ENCODE results near the gene PPP1R18. TPM values are rescaled to one million over a fixed set of nuclear protein-coding genes. Genes with fewer than 3 reads are reported as not detected.
"Not testable (repeated sequence)": the region's sequence is repeated elsewhere in the genome, so short reads cannot be mapped to it uniquely, and the experiment has no call there.

The PPP1R18 gene
- total and polyA plus RNA-seq, 2 of the 4 experiments (the other 2 are of a cell fraction) = 31.9 to 134 TPM

DNA sequence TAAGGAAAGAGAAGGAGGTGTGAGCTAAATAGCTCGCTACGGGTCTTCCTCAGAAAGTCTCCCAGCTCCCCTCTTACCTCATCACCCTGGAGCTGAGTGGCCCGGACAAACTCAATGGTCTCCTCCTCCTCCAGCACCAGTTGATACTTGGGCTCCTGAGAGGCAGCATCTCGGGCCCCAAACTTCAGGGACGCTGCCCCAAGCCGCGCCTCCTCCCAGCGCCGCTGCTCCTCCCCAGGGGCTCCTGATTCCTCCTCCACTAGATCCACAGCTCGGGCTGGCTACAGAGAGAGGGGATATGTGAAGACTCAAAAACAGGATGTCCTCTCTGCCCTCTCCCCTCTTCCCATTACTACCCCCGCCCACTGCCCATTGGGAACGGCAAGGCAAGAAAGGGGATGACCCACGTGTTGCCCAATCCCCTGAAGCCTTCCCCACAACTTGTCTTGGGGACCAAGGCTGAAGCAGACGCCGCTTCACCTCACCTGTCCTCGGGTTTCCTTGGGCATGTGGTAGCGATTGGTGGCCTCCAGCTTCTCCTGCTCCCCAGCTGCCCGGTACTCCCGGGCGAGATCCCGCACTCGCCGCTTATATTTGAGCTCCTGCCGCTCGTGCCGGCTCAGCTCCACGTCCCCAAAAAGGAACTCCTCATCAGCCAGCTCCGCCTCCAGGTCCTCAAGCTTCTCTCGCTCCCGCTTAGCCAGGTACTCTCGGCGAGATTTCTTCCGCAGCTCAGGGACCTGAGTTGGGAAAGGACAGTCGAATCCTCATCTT, 21.3 kb downstream of the PPP1R18 start (continued):
- no peak for TF ChIP-seq CEBPB (IDR thresholded peaks at IDR 0.05; ENCODE audit: low read depth, low read length)

DNA sequence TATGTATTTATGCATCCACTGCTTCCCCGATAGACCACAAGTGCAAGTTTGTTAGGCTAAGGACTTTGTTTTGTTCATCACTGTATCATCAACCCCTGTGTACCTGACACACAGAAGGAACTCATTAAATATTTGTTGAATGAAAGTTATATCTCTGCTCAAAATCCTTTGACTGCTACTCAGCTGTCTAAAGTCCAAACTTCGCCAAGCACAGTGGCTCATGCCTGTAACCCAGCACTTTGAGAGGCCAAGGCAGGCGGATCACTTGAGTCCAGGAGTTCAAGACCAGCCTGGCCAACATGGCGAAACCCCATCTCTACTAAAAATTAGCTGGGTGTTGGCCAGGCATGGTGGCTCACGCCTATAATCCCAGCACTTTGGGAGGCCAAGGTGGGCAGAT, 28.5 kb downstream of the PPP1R18 start:
- DNase-seq; H2BK120ac ChIP-seq (ENCODE audit: low read depth, low read length); H2AFZ ChIP-seq (replicated peaks; ENCODE audit: low read length, poor library complexity); intact Hi-C loops (cut with micrococcal nuclease); in situ Hi-C loops (cut with MboI; ENCODE audit: low sequenced_read_pairs); H3K4me3 ChIP-seq (ENCODE audit: insufficient read depth, low read depth, low read length); H2BK15ac ChIP-seq (ENCODE audit: low read depth, low read length); H3K4me2 ChIP-seq (ENCODE audit: low read depth, low read length); H3K4me1 ChIP-seq (ENCODE audit: control insufficient read depth, insufficient read depth, low read length); BruUV-seq (replicated peaks); H2AK9ac ChIP-seq (replicated peaks; ENCODE audit: low read depth, low read length, poor library complexity); H3K4ac ChIP-seq (ENCODE audit: low read depth, low read length); H2BK20ac ChIP-seq (ENCODE audit: low read depth, low read length); dilution Hi-C loops (cut with HindIII; ENCODE audit: low sequenced_read_pairs, unreplicated experiment); H4K91ac ChIP-seq (ENCODE audit: insufficient read depth, low read depth, low read length); H3K9me1 ChIP-seq (ENCODE audit: insufficient read depth, low read length); H3K79me1 ChIP-seq (ENCODE audit: low read depth in 1 of 2, low read length in 2 of 2); H4K8ac ChIP-seq (ENCODE audit: low read depth in 2 of 2, low read length in 2 of 2); H3K18ac ChIP-seq (ENCODE audit: low read depth, low read length); H2BK5ac ChIP-seq (ENCODE audit: low read depth, low read length, poor library complexity, severe bottlenecking); ATAC-seq (ENCODE audit: low read depth); H3K27ac ChIP-seq (ENCODE audit: insufficient read depth, low read length); H3K23ac ChIP-seq (ENCODE audit: low read depth, low read length); H3K9ac ChIP-seq (ENCODE audit: low read depth, low read length); H4K5ac ChIP-seq (ENCODE audit: low read depth, low read length); H2AK5ac ChIP-seq (ENCODE audit: low read depth, low read length); H3K14ac ChIP-seq (replicated peaks; ENCODE audit: low read depth, low read length); H3K56ac ChIP-seq (ENCODE audit: extremely low read depth, insufficient read depth, low read length); CTCF ChIA-PET; H4K20me1 ChIP-seq (ENCODE audit: insufficient read depth, low read length); POLR2A ChIA-PET (ENCODE audit: unreplicated experiment); H3K27me3 ChIP-seq (ENCODE audit: control insufficient read depth, insufficient read depth, low read length); H3K9me3 ChIP-seq (ENCODE audit: control insufficient read depth, insufficient read depth, low read length): not testable (repeated sequence)
- H3K36me3 ChIP-seq (ENCODE audit: control insufficient read depth, insufficient read depth, low read length) = peaks cover 77% of the 10 kb centered on the region
- no CpG with 5 or more reads among the region's 5 CpGs for WGBS, 2 experiments (ENCODE audit: extremely low coverage in 2 of 2, insufficient read length in 1 of 2)

All from IMR-90 (cell line).